ENCODE measurements around the gene MT1X. TPM values are rescaled to one million over a fixed set of nuclear protein-coding genes. Genes with fewer than 3 reads are reported as not detected.

Gene MT1X
- total and polyA plus RNA-seq, 2 of the 13 experiments (the other 11 are each of a cell fraction or from before 2014, with no cell fraction given) = 19.7 to 288 TPM

- TF ChIP-seq CEBPZ (IDR thresholded peaks at IDR 0.05; ENCODE audit: low read length) (no peak), ZNF576 (CRISPR knock-in tag; IDR thresholded peaks at IDR 0.05) (no peak), CREBL2 (CRISPR knock-in tag; IDR thresholded peaks at IDR 0.05; ENCODE audit: borderline replicate concordance) (no peak), FUBP1 (CRISPR knock-in tag; IDR thresholded peaks at IDR 0.05; ENCODE audit: borderline replicate concordance) (no peak), HNRNPUL1 (IDR thresholded peaks at IDR 0.05; ENCODE audit: low read depth, low read length) (no peak), SOX5 (CRISPR knock-in tag; IDR thresholded peaks at IDR 0.05; ENCODE audit: borderline replicate concordance) (no peak), ZNF614 (CRISPR knock-in tag; IDR thresholded peaks at IDR 0.05; ENCODE audit: borderline replicate concordance) (no peak), HMGA1 (CRISPR knock-in tag; conservative IDR thresholded peaks at IDR 0.05) (no peak), ZNF280B (CRISPR knock-in tag; IDR thresholded peaks at IDR 0.05; ENCODE audit: borderline replicate concordance) (no peak), GABPB1 (CRISPR knock-in tag; IDR thresholded peaks at IDR 0.05) (peak; percentile 69; the same call in 1 of the 2 replicates), PHF20 (CRISPR knock-in tag; IDR thresholded peaks at IDR 0.05) (no peak), TAF15 (IDR thresholded peaks at IDR 0.05; ENCODE audit: low read depth, low read length, poor library complexity, severe bottlenecking) (no peak), ZNF274 (CRISPR knock-in tag; IDR thresholded peaks at IDR 0.05) (no peak), ZNF839 (CRISPR knock-in tag; IDR thresholded peaks at IDR 0.05; ENCODE audit: borderline replicate concordance) (no peak), NFIC (IDR thresholded peaks at IDR 0.05; ENCODE audit: low read length) (no peak), BATF2 (CRISPR knock-in tag; IDR thresholded peaks at IDR 0.05) (no peak), ZNF790 (CRISPR knock-in tag; IDR thresholded peaks at IDR 0.05; ENCODE audit: borderline replicate concordance) (no peak), ZBTB3 (CRISPR knock-in tag; IDR thresholded peaks at IDR 0.05; ENCODE audit: borderline replicate concordance, low read depth) (no peak), ZFP36L2 (CRISPR knock-in tag; IDR thresholded peaks at IDR 0.05) (no peak), HNRNPLL (IDR thresholded peaks at IDR 0.05; ENCODE audit: low read depth, low read length, poor library complexity, severe bottlenecking) (peak; percentile 45)
These were observed 24.5 kb upstream of the MT1X start, which contains the start of gene MT1F (continued) for GRCh38 chr16:56657555-56658326.

Measured in HepG2 (cell line).